HG03175 (cell line): ENCODE results near the gene PSENEN.
"Not testable (repeated sequence)": the region's sequence is repeated elsewhere in the genome, so short reads cannot be mapped to it uniquely, and the experiment has no call there.

Source experiments
- ATAC-seq: cut with Tn5 transposase; IDR thresholded peaks from one replicate; pipeline ENCODE4 v1.9.1; 2021; ENCODE audit warnings: mild to moderate bottlenecking, moderate library complexity; ENCODE audit not compliant: unreplicated experiment

PSENEN gene

GRCh38 chr19:35718345-35719041 is 27.0 kb upstream of the PSENEN start:
- ATAC-seq = no peak

GRCh38 chr19:35719402-35720162 is 25.9 kb upstream of the PSENEN start:
- no peak for ATAC-seq

GRCh38 chr19:35720163-35720524 is 25.3 kb upstream of the PSENEN start:
- no peak for ATAC-seq

DNA sequence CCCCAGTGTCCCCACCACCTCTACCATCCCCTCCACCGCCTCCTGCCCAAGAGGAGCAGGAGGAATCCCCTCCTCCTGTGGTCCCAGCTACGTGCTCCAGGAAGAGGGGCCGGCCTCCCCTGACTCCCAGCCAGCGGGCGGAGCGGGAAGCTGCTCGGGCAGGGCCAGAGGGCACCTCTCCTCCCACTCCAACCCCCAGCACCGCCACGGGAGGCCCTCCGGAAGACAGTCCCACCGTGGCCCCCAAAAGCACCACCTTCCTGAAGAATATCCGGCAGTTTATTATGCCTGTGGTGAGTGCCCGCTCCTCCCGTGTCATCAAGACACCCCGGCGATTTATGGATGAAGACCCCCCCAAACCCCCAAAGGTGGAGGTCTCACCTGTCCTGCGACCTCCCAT is 24.8 kb upstream of the PSENEN start:
- ATAC-seq = no peak

DNA sequence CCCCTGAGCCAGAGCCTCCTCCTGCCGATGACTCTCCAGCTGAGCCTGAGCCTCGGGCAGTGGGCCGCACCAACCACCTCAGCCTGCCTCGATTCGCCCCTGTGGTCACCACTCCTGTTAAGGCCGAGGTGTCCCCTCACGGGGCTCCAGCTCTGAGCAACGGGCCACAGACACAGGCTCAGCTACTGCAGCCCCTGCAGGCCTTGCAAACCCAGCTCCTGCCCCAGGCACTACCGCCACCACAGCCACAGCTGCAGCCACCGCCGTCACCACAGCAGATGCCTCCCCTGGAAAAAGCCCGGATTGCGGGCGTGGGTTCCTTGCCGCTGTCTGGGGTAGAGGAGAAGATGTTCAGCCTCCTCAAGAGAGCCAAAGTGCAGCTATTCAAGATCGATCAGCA is 24.1 kb upstream of the PSENEN start:
- ATAC-seq = no peak

DNA sequence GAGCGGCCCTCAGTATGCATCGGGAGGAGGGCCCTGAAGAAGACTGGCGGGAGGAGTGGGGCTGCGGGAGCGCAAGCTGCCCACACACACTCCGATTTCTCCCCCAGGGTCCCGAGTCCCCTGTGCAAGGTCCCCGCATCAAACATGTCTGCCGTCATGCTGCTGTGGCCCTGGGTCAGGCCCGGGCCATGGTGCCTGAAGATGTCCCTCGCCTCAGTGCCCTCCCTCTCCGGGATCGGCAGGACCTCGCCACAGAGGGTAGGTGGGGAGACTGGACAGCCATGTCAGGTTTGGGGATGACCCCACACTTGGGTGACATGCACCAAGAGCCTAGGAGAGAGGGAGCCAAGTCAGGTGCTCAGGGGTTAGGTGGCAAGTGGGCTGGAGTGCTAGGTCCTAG is 23.0 kb upstream of the PSENEN start:
- no peak for ATAC-seq

DNA sequence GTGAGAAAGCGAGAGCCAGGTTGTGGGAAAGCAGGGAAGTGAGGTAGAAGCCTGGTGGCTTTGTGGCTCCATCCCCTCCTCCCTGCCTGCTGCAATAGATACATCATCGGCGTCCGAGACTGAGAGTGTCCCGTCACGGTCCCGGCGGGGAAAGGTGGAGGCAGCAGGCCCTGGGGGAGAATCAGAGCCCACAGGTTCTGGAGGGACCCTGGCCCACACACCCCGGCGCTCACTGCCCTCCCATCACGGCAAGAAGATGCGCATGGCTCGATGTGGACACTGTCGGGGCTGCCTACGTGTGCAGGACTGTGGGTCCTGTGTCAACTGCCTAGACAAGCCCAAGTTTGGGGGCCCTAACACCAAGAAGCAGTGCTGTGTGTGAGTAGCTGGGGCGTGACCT is 22.6 kb upstream of the PSENEN start:
- ATAC-seq = no peak

GRCh38 chr19:35723671-35724070 is 21.8 kb upstream of the PSENEN start:
- no peak for ATAC-seq

GRCh38 chr19:35724132-35724531 is 21.3 kb upstream of the PSENEN start:
- ATAC-seq = not testable (repeated sequence)

- ATAC-seq = no peak
These were observed 20.9 kb upstream of the PSENEN start for GRCh38 chr19:35724560-35724959.

GRCh38 chr19:35725216-35725861 is 20.1 kb upstream of the PSENEN start:
- no peak for ATAC-seq

DNA sequence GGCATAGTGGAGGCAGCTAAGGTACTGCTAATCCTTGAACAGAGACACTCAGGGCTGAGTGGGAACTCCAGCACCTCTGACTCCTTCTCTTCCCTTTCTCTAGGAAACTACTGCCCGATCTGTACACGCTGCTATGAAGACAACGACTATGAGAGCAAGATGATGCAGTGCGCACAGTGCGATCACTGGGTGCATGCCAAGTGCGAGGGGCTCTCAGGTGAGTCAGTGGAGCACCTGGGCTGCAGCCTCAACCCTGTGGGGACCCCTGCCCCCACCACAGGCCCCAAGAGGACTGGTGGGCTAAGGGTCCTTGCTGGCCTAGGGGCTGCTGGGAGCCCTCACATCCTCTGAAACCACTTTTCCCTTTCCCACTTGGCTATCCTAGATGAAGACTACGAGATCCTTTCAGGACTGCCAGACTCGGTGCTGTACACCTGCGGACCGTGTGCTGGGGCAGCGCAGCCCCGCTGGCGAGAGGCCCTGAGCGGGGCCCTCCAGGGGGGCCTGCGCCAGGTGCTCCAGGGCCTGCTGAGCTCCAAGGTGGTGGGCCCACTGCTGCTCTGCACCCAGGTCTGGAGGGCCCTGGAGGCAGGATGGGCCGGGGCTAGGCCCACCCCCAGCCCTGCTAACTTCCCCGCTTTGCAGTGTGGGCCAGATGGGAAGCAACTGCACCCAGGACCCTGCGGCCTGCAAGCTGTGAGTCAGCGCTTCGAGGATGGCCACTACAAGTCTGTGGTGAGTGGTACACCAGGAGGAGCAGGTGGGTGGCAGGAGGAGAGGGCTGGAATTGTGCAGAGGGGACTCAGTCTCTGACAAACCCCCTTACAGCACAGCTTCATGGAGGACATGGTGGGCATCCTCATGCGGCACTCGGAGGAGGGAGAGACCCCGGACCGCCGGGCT is 18.1 kb upstream of the PSENEN start:
- ATAC-seq = no peak

- ATAC-seq = no peak
These were observed 17.3 kb upstream of the PSENEN start for GRCh38 chr19:35727956-35728706.

DNA sequence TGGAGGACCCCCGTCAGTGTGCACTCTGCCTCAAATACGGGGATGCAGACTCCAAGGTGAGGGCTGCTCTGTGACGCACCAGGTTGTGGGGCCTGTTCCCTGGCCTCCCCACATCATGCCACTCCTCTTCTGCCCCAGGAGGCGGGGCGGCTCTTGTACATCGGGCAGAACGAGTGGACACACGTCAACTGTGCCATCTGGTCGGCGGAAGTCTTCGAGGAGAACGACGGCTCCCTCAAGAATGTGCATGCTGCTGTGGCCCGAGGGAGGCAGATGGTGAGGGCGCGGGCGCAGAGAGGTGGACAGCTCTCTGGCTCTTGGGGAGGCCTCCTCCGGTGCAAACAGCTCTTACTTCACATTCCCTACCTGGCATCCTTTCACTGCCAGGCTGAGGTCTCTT is 16.4 kb upstream of the PSENEN start:
- no peak for ATAC-seq

DNA sequence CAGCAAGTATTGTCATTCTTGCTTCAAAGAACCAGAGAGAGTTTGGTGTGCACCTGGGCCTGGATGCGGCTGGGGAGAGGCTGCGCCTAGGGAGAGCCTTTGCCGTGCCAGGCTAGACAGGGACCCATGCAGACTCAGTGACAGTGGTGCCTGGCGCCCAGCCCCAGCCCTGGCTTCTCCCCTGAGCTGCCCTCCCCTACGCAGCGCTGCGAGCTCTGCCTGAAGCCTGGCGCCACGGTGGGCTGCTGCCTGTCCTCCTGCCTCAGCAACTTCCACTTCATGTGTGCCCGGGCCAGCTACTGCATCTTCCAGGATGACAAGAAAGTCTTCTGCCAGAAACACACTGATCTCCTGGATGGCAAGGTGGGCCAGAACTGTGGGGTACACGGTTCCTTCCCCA is 15.7 kb upstream of the PSENEN start:
- ATAC-seq = no peak

GRCh38 chr19:35730326-35730725 is 15.1 kb upstream of the PSENEN start:
- ATAC-seq = no peak

DNA sequence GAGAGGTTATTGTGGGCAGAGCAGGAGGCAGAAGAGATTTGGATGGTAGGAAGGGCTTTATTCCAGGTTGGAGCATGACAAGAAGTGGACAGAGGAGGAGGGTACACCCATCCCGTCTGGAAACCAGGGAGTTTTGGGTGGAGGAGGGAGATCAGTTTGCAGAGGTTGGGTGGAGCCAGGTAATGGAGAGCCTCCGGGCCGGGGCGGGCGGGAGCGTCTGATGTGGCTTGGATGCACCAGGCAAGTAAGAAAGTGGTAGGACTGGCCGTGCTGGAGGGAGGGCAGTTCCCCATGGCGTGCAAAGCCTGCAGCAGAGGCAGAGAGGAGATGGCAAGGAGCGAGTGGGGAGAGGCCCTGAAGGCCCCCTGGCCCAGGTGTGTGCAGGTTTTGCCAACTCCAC is 14.1 kb upstream of the PSENEN start:
- no peak for ATAC-seq

DNA sequence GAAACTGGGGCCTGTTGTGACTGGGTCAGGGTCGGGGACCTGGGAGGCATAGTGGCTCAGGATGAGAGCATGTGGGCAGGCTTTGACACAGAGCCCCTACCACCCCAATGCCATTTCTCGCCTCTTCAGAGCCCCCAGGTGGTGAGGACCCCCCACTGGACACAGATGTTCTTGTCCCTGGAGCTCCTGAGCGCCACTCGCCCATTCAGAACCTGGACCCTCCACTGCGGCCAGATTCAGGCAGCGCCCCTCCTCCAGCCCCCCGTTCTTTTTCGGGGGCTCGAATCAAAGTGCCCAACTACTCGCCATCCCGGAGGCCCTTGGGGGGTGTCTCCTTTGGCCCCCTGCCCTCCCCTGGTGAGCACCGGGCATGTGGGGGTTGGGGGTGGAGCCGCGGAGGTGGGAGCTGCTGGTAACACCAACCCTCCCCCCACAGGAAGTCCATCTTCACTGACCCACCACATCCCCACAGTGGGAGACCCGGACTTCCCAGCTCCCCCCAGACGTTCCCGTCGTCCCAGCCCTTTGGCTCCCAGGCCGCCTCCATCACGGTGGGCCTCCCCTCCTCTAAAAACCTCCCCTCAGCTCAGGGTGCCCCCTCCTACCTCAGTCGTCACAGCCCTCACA is 13.6 kb upstream of the PSENEN start:
- ATAC-seq = no peak

DNA sequence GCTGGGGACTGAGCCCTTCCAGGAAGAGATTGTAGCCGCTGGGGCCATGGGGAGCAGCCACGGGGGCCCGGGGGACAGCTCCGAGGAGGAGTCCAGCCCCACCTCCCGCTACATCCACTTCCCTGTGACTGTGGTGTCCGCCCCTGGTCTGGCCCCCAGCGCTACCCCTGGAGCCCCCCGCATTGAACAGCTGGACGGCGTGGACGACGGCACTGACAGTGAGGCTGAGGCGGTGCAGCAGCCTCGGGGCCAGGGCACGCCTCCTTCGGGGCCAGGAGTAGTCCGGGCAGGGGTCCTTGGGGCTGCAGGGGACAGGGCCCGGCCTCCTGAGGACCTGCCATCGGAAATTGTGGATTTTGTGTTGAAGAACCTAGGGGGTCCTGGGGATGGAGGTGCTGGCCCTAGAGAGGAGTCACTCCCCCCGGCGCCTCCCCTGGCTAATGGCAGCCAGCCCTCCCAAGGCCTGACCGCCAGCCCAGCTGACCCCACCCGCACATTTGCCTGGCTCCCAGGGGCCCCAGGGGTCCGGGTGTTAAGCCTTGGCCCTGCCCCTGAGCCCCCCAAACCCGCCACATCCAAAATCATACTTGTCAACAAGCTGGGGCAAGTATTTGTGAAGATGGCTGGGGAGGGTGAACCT is 12.8 kb upstream of the PSENEN start:
- ATAC-seq = no peak
